HepG2 (cell line): ENCODE measurements around the gene KRTAP12-2. TPM values are rescaled to one million over a fixed set of nuclear protein-coding genes. Genes with fewer than 3 reads are reported as not detected.
A peak's percentile ranks its signal among the peaks of the same experiment; 100 is the strongest.

ENCODE experiments used
- ATF7-NPFF ChIP-seq: sonication (generic); formaldehyde crosslinking; IDR thresholded peaks from 2 replicates; pipeline ENCODE4 v1.8.1; 2023; ENCODE audit warnings: mild to moderate bottlenecking, low read depth, missing genetic modification reagents, moderate library complexity
- CENPX ChIP-seq: sonication (generic); formaldehyde crosslinking; IDR thresholded peaks from 2 replicates; pipeline ENCODE4 v1.9.0; 2021; ENCODE audit warnings: mild to moderate bottlenecking, missing genetic modification reagents, moderate library complexity
- GLI4 ChIP-seq: sonication (generic); formaldehyde crosslinking; IDR thresholded peaks from 2 replicates; pipeline ENCODE4 v1.5.1; 2020; ENCODE audit warnings: missing genetic modification reagents, mild to moderate bottlenecking, moderate library complexity, borderline replicate concordance
- KAT8 ChIP-seq: IDR thresholded peaks from 2 replicates; pipeline ENCODE4 v1.6.1; 2016; ENCODE audit warnings: missing genetic modification reagents, missing compliant biosample characterization
- NKX3-1 ChIP-seq: sonication (generic); formaldehyde crosslinking; IDR thresholded peaks from 2 replicates; pipeline ENCODE4 v1.5.0; 2020; ENCODE audit warnings: missing genetic modification reagents
- PAX8 ChIP-seq: sonication (generic); formaldehyde crosslinking; IDR thresholded peaks from 2 replicates; pipeline ENCODE4 v1.8.0; 2022; ENCODE audit warnings: mild to moderate bottlenecking, missing genetic modification reagents, borderline replicate concordance
- RARA ChIP-seq: IDR thresholded peaks from 2 replicates; pipeline ENCODE4 v1.6.1; 2016; ENCODE audit warnings: missing genetic modification reagents, missing compliant biosample characterization
- RELA ChIP-seq: sonication (generic); formaldehyde crosslinking; IDR thresholded peaks from 2 replicates; pipeline ENCODE4 v1.4.0; 2020; ENCODE audit warnings: missing genetic modification reagents
- SETDB1 ChIP-seq: sonication (generic); formaldehyde crosslinking; IDR thresholded peaks from 2 replicates; pipeline ENCODE4 v1.5.1; 2020; ENCODE audit warnings: missing genetic modification reagents, mild to moderate bottlenecking, borderline replicate concordance
- SNAPC2 ChIP-seq: sonication (generic); formaldehyde crosslinking; IDR thresholded peaks from 2 replicates; pipeline ENCODE4 v1.8.1; 2022; ENCODE audit warnings: mild to moderate bottlenecking, missing genetic modification reagents
- SOX5 ChIP-seq: IDR thresholded peaks from 2 replicates; pipeline ENCODE4 v1.6.1; 2016; ENCODE audit warnings: borderline replicate concordance
- SP2 ChIP-seq: sonication (generic); formaldehyde crosslinking; IDR thresholded peaks from 2 replicates; pipeline ENCODE4 v1.5.1; 2020; ENCODE audit warnings: mild to moderate bottlenecking, missing genetic modification reagents
- SPEN ChIP-seq: sonication (generic); formaldehyde crosslinking; IDR thresholded peaks from 2 replicates; pipeline ENCODE4 v1.5.1; 2020; ENCODE audit warnings: low read depth, mild to moderate bottlenecking, missing genetic modification reagents
- TFE3 ChIP-seq: IDR thresholded peaks from 2 replicates; pipeline ENCODE4 v1.6.1; 2016
- THYN1 ChIP-seq: sonication (generic); formaldehyde crosslinking; IDR thresholded peaks from 2 replicates; pipeline ENCODE4 v1.8.1; 2023; ENCODE audit warnings: low read depth, mild to moderate bottlenecking, moderate library complexity, missing genetic modification reagents, borderline replicate concordance
- ZIK1 ChIP-seq: sonication (generic); formaldehyde crosslinking; IDR thresholded peaks from 2 replicates; pipeline ENCODE4 v1.5.0; 2020; ENCODE audit warnings: mild to moderate bottlenecking, low read depth, missing genetic modification reagents, borderline replicate concordance
- ZNF101 ChIP-seq: sonication (generic); formaldehyde crosslinking; IDR thresholded peaks from 2 replicates; pipeline ENCODE4 v1.4.0; 2020; ENCODE audit warnings: mild to moderate bottlenecking, low read depth, missing genetic modification reagents, borderline replicate concordance
- ZNF274 ChIP-seq: sonication (generic); formaldehyde crosslinking; IDR thresholded peaks from 2 replicates; pipeline ENCODE4 v1.5.1; 2020; ENCODE audit warnings: mild to moderate bottlenecking, missing genetic modification reagents
- ZNF317 ChIP-seq: sonication (generic); formaldehyde crosslinking; IDR thresholded peaks from 2 replicates; pipeline ENCODE4 v1.5.0; 2020; ENCODE audit warnings: mild to moderate bottlenecking, missing genetic modification reagents
- ZNF329 ChIP-seq: sonication (generic); formaldehyde crosslinking; IDR thresholded peaks from 2 replicates; pipeline ENCODE4 v1.9.0; 2021; ENCODE audit warnings: low read depth, mild to moderate bottlenecking, missing genetic modification reagents
- ZNF510 ChIP-seq: sonication (generic); formaldehyde crosslinking; IDR thresholded peaks from 2 replicates; pipeline ENCODE4 v1.4.0; 2020; ENCODE audit warnings: low read depth, mild to moderate bottlenecking, missing genetic modification reagents
- ZNF580 ChIP-seq: IDR thresholded peaks from 2 replicates; pipeline ENCODE4 v1.6.1; 2016; ENCODE audit warnings: low read depth, borderline replicate concordance
- ZSCAN21 ChIP-seq: sonication (generic); formaldehyde crosslinking; IDR thresholded peaks from 2 replicates; pipeline ENCODE4 v1.8.0; 2022; ENCODE audit warnings: mild to moderate bottlenecking, missing genetic modification reagents, moderate library complexity, borderline replicate concordance
- ZSCAN25 ChIP-seq: sonication (generic); formaldehyde crosslinking; IDR thresholded peaks from 2 replicates; pipeline ENCODE4 v1.8.0; 2022; ENCODE audit warnings: mild to moderate bottlenecking, missing genetic modification reagents
- polyA plus RNA-seq, 8 experiments: library from polyadenylated mRNA; depleted of rRNA in 3 of 8; stranded (reverse) in 7 of 8; unstranded in 1 of 8; fragments of >200 nt; fragmentation: Illumina TruSeq in 4 of 8; extraction: Trizol in 4 of 8; gene quantifications; 2 replicates each; pipeline versions ENCODE4 v1.2.1 to v1.2.3, GENCODE V29; 2011 to 2016; ENCODE audit warnings: low read depth in 4 of 8, missing spikeins in 1 of 8, mixed read lengths in 1 of 8; ENCODE audit not compliant: insufficient read depth in 1 of 8
- total RNA-seq, 5 experiments: library from RNA; depleted of rRNA; stranded (reverse); fragments of >200 nt; fragmentation: Illumina TruSeq; extraction: Trizol; gene quantifications; 2 replicates each; pipeline ENCODE4 v1.2.3, GENCODE V29; 2016; ENCODE audit warnings: low read depth in 1 of 5
- TF ChIP-seq, protein P1 (sequence below): sonication (generic); formaldehyde crosslinking; IDR thresholded peaks from 2 replicates; pipeline ENCODE4 v1.4.0; 2020; ENCODE audit warnings: missing genetic modification reagents, borderline replicate concordance
- TF ChIP-seq, protein P2 (sequence below): sonication (generic); formaldehyde crosslinking; IDR thresholded peaks from 2 replicates; pipeline ENCODE4 v1.8.0; 2022; ENCODE audit warnings: missing genetic modification reagents, low read depth, mild to moderate bottlenecking, borderline replicate concordance

The KRTAP12-2 gene
- total and polyA plus RNA-seq, 2 of the 13 experiments (the other 11 are each of a cell fraction or from before 2014, with no cell fraction given), result not detected

DNA sequence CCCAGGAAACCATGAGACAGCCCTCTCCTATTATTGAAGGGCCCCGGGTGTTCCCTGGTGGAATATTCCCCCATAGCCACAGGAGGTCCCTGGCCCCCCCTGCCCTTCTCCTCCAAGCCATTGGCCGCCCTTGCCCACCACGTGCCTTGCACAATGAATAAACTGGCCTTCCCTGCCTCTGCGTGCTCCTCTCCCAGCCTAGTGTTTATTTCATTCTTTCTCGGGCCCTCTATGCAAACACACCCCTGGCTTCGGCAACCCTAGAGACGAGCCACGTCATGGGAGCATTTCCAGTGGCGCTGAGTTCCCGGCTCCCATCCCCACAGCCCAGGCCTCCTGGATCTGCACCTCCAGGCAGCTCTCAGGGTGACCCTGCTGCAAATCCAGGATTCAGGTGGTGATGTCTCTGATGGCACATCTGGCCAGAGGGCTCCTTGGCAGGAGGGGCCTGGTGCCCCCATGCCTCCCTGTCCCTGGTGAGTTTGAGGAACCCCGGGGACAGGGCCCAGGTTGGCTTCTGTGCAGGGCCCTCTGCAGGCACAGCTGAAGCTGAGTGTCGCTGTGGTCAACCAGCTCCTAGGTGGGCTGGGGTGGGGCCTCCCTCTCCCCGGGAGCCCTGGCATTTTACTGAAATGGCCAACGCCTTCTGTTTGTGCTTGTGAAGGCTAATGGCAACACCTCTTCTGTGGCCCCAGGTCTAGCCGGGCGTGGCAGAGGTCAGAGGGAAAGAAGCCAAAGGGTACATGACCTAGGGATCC lies 36.4 kb upstream of the KRTAP12-2 start (continued):
- TF ChIP-seq, protein P1, sequence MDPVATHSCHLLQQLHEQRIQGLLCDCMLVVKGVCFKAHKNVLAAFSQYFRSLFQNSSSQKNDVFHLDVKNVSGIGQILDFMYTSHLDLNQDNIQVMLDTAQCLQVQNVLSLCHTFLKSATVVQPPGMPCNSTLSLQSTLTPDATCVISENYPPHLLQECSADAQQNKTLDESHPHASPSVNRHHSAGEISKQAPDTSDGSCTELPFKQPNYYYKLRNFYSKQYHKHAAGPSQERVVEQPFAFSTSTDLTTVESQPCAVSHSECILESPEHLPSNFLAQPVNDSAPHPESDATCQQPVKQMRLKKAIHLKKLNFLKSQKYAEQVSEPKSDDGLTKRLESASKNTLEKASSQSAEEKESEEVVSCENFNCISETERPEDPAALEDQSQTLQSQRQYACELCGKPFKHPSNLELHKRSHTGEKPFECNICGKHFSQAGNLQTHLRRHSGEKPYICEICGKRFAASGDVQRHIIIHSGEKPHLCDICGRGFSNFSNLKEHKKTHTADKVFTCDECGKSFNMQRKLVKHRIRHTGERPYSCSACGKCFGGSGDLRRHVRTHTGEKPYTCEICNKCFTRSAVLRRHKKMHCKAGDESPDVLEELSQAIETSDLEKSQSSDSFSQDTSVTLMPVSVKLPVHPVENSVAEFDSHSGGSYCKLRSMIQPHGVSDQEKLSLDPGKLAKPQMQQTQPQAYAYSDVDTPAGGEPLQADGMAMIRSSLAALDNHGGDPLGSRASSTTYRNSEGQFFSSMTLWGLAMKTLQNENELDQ (CRISPR knock-in tag), result no peak
- TF ChIP-seq, protein P2, sequence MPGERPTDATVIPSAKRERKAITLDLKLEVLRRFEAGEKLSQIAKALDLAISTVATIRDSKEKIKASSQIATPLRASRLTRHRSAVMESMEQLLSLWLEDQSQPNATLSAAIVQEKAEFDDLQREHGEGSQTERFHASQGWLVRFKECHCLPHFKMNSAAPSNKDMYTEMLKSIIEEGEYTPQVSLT (CRISPR knock-in tag), result no peak
- TF ChIP-seq RARA (CRISPR knock-in tag) (peak; percentile 74), ZNF580 (CRISPR knock-in tag) (peak; percentile 33; the same call in 1 of the 2 replicates), TFE3 (CRISPR knock-in tag) (no peak), PAX8 (CRISPR knock-in tag) (no peak), ATF7-NPFF (CRISPR knock-in tag) (no peak; the same call in 1 of the 2 replicates), SNAPC2 (no peak), SP2 (CRISPR knock-in tag) (0 out of 2 replicates have a peak, but pooled peaks have one; percentile 12), ZNF274 (CRISPR knock-in tag) (peak; percentile 55; the same call in 1 of the 2 replicates), ZSCAN25 (peak; percentile 65; the same call in 1 of the 2 replicates), SPEN (peak; percentile 52; the same call in 1 of the 2 replicates), RELA (CRISPR knock-in tag) (no peak), SETDB1 (CRISPR knock-in tag) (peak; percentile 70; the same call in 1 of the 2 replicates), GLI4 (CRISPR knock-in tag) (peak; percentile 94; the same call in 1 of the 2 replicates), KAT8 (CRISPR knock-in tag) (peak; percentile 32; the same call in 1 of the 2 replicates), ZIK1 (no peak; the same call in 1 of the 2 replicates), ZSCAN21 (CRISPR knock-in tag) (0 out of 2 replicates have a peak, but pooled peaks have one; percentile 83), CENPX (CRISPR knock-in tag) (no peak), ZNF317 (CRISPR knock-in tag) (0 out of 2 replicates have a peak, but pooled peaks have one; percentile 29), ZNF510 (CRISPR knock-in tag) (no peak), SOX5 (CRISPR knock-in tag) (peak; percentile 77; the same call in 1 of the 2 replicates), NKX3-1 (CRISPR knock-in tag) (no peak), ZNF101 (CRISPR knock-in tag) (no peak), THYN1 (CRISPR knock-in tag) (no peak), ZNF329 (0 out of 2 replicates have a peak, but pooled peaks have one; percentile 37)
